Measurements from ENCODE around the gene PCP4. TPM values are rescaled to one million over a fixed set of nuclear protein-coding genes. Genes with fewer than 3 reads are reported as not detected.

Gene PCP4
- total RNA-seq (not detected), polyA plus RNA-seq (under 1 TPM in 1 of 3 donors, not detected in 2; 0.06 TPM)
- long read RNA-seq, donor 1 = 0 reads
- long read RNA-seq, donor 2 = 0 reads

GRCh38 chr21:39867198-39867650 is at the start of gene PCP4:
TSS of gene PCP4 (plus strand) at chr21:39867438. CDS start at chr21:39867502, 64 bp downstream.
- ATAC-seq = peak in 1 of 4 donors; percentile 44
- WGBS, 3 donors = 4 to 9% (median 7%) methylated on average over 14 of the region's 14 CpGs
- intact Hi-C loops (cut with DNase I) = loop anchor here (5.0 to 10.0 kb wide), 2 partner anchors 255 to 258 kb away; no protein-coding TSS in a partner anchor
- Histone ChIP-seq H3K27ac (no peak within 1 kb of the TSS), H3K4me1 (no peaks in the 10 kb centered on the region), H3K9me3 (no peaks in the 10 kb centered on the region), H3K27me3 (ENCODE audit: insufficient read depth in 3 of 3, low read length in 2 of 3) (no peaks in the 10 kb centered on the region), H3K4me3 (no peak within 1 kb of the TSS), H3K36me3 (ENCODE audit: insufficient read depth in 1 of 2, low read depth in 1 of 2) (no peaks in the 10 kb centered on the region)
- TF ChIP-seq, protein P1, sequence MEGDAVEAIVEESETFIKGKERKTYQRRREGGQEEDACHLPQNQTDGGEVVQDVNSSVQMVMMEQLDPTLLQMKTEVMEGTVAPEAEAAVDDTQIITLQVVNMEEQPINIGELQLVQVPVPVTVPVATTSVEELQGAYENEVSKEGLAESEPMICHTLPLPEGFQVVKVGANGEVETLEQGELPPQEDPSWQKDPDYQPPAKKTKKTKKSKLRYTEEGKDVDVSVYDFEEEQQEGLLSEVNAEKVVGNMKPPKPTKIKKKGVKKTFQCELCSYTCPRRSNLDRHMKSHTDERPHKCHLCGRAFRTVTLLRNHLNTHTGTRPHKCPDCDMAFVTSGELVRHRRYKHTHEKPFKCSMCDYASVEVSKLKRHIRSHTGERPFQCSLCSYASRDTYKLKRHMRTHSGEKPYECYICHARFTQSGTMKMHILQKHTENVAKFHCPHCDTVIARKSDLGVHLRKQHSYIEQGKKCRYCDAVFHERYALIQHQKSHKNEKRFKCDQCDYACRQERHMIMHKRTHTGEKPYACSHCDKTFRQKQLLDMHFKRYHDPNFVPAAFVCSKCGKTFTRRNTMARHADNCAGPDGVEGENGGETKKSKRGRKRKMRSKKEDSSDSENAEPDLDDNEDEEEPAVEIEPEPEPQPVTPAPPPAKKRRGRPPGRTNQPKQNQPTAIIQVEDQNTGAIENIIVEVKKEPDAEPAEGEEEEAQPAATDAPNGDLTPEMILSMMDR (IDR thresholded peaks at IDR 0.05) = peak; percentile 58
- peak in 1 of 2 donors; percentile 31 for DNase-seq

DNA sequence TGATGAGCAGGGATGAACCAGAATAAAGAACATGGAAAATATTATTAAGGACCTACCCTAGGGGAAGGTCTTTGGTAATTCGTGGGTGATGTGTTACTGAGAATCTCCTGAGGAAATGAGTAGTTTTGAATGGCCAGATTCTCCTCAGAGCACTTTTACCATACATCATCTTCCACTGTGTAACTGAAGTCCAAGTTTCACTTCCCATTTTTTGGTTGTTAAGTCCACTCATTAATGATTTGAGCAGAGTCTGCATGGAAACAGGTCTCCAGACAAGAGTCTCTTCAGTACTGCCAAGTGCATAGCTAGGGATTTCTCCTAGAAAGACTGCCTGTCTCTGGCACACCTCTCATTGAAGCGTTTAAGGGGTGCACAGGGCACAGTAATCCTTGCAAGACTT is 48.7 kb upstream of the PCP4 start:
- no peak overlapping the region for H3K4me3 ChIP-seq
- H3K9me3 ChIP-seq = no peaks in the 10 kb centered on the region
- DNase-seq (no peak), ATAC-seq (no peak)
- no peak overlapping the region for H3K27ac ChIP-seq
- no peaks in the 10 kb centered on the region for H3K27me3 ChIP-seq (ENCODE audit: insufficient read depth in 3 of 3, low read length in 2 of 3)
- H3K36me3 ChIP-seq (ENCODE audit: insufficient read depth in 1 of 2, low read depth in 1 of 2) = no peaks in the 10 kb centered on the region
- no peaks in the 10 kb centered on the region for H3K4me1 ChIP-seq
- TF ChIP-seq, protein P1 (IDR thresholded peaks at IDR 0.05) = no peak
- intact Hi-C loops (cut with DNase I) = no loop called here
- 57 to 83% (median 68%) methylated on average over 2 of the region's 2 CpGs for WGBS, 3 donors

- TF ChIP-seq, protein P1 (IDR thresholded peaks at IDR 0.05) = no peak
- Histone ChIP-seq H3K36me3 (ENCODE audit: insufficient read depth in 1 of 2, low read depth in 1 of 2) (no peaks in the 10 kb centered on the region), H3K27me3 (ENCODE audit: insufficient read depth in 3 of 3, low read length in 2 of 3) (no peaks in the 10 kb centered on the region), H3K9me3 (no peaks in the 10 kb centered on the region), H3K27ac (no peak overlapping the region), H3K4me3 (no peak overlapping the region), H3K4me1 (no peaks in the 10 kb centered on the region)
- WGBS, 3 donors = 80 to 93% (median 87%) methylated on average over 3 of the region's 3 CpGs
- DNase-seq (no peak), ATAC-seq (no peak)
- intact Hi-C loops (cut with DNase I) = no loop called here
These were observed 45.2 kb upstream of the PCP4 start for GRCh38 chr21:39822042-39822441.

GRCh38 chr21:39825250-39825649 is 42.0 kb upstream of the PCP4 start:
- H3K27me3 ChIP-seq (ENCODE audit: insufficient read depth in 3 of 3, low read length in 2 of 3) = no peaks in the 10 kb centered on the region
- no peaks in the 10 kb centered on the region for H3K4me1 ChIP-seq
- intact Hi-C loops (cut with DNase I) = no loop called here
- no peaks in the 10 kb centered on the region for H3K36me3 ChIP-seq (ENCODE audit: insufficient read depth in 1 of 2, low read depth in 1 of 2)
- ATAC-seq (no peak), DNase-seq (no peak)
- no peak overlapping the region for H3K27ac ChIP-seq
- WGBS, 3 donors = 37 to 76% (median 71%) methylated on average over 1 of the region's 1 CpG
- no peaks in the 10 kb centered on the region for H3K9me3 ChIP-seq
- TF ChIP-seq, protein P1 (IDR thresholded peaks at IDR 0.05) = no peak
- no peak overlapping the region for H3K4me3 ChIP-seq

- intact Hi-C loops (cut with DNase I) = no loop called here
- WGBS, 3 donors = 64 to 87% (median 73%) methylated on average over 4 of the region's 4 CpGs
These were observed 32.7 kb upstream of the PCP4 start for GRCh38 chr21:39834543-39834942.

More at GRCh38 chr21:39834543-39834942, 32.7 kb upstream of the PCP4 start:
- DNase-seq = no peak
- Histone ChIP-seq H3K4me3 (no peak overlapping the region), H3K27me3 (ENCODE audit: insufficient read depth in 3 of 3, low read length in 2 of 3) (no peaks in the 10 kb centered on the region), H3K36me3 (ENCODE audit: insufficient read depth in 1 of 2, low read depth in 1 of 2) (no peaks in the 10 kb centered on the region), H3K27ac (no peak overlapping the region), H3K4me1 (no peaks in the 10 kb centered on the region), H3K9me3 (no peaks in the 10 kb centered on the region)
- TF ChIP-seq, protein P1 (IDR thresholded peaks at IDR 0.05) = no peak
- ATAC-seq = no peak
